Thyroid gland (tissue), 4 donors: ENCODE results near the gene TSG101.

Source experiments
- CTCF ChIP-seq, 6 experiments: fragments of 200-600 bp in 3 of 6; fragments of 450-650 bp in 3 of 6; sonication (generic) in 3 of 6; IDR thresholded peaks; one replicate each; pipeline ENCODE4 v1.5.1; 2016 to 2019; ENCODE audit warnings: antibody characterized with exemption in 6 of 6, mild to moderate bottlenecking in 2 of 6, inconsistent platforms in 1 of 6, moderate library complexity in 1 of 6
- POLR2A ChIP-seq, 2 donors: fragments of 450-650 bp; IDR thresholded peaks; one replicate each; pipeline ENCODE4 v1.6.1; 2017; ENCODE audit warnings: antibody characterized with exemption in 2 of 2, mild to moderate bottlenecking in 2 of 2, moderate library complexity in 1 of 2

- TF ChIP-seq POLR2A (IDR thresholded peaks at IDR 0.05) (no peak), CTCF (IDR thresholded peaks at IDR 0.05) (no peak)
Observed at GRCh38 chr11:18563090-18563730, 36.5 kb upstream of the TSG101 start.
